ENCODE data around the gene MKLN1.

GRCh38 chr7:131540491-131541162, 213.0 kb downstream of the MKLN1 start:
- TF ChIP-seq, protein P1, sequence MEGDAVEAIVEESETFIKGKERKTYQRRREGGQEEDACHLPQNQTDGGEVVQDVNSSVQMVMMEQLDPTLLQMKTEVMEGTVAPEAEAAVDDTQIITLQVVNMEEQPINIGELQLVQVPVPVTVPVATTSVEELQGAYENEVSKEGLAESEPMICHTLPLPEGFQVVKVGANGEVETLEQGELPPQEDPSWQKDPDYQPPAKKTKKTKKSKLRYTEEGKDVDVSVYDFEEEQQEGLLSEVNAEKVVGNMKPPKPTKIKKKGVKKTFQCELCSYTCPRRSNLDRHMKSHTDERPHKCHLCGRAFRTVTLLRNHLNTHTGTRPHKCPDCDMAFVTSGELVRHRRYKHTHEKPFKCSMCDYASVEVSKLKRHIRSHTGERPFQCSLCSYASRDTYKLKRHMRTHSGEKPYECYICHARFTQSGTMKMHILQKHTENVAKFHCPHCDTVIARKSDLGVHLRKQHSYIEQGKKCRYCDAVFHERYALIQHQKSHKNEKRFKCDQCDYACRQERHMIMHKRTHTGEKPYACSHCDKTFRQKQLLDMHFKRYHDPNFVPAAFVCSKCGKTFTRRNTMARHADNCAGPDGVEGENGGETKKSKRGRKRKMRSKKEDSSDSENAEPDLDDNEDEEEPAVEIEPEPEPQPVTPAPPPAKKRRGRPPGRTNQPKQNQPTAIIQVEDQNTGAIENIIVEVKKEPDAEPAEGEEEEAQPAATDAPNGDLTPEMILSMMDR (IDR thresholded peaks at IDR 0.05 in 2 of 3, conservative IDR thresholded peaks at IDR 0.05 in 1 of 3; ENCODE audit: control insufficient read depth in 2 of 3, extremely low read depth in 1 of 3, insufficient read depth in 1 of 3, low read depth in 3 of 3, low read length in 3 of 3) = no peak
- TF ChIP-seq NBN (IDR thresholded peaks at IDR 0.05) (no peak), SMC3 (IDR thresholded peaks at IDR 0.05; ENCODE audit: borderline replicate concordance, low read length) (no peak), DPF2 (IDR thresholded peaks at IDR 0.05) (no peak), CEBPZ (IDR thresholded peaks at IDR 0.05; ENCODE audit: low read depth, low read length) (no peak), RBBP5 (conservative IDR thresholded peaks at IDR 0.05) (no peak), RELA (IDR thresholded peaks at IDR 0.05; ENCODE audit: borderline replicate concordance, partially characterized antibody) (no peak), EZH2 (IDR thresholded peaks at IDR 0.05; ENCODE audit: borderline replicate concordance, control insufficient read depth, low read depth, low read length) (no peak), JUNB (IDR thresholded peaks at IDR 0.05) (no peak)
- TF ChIP-seq, protein P2, sequence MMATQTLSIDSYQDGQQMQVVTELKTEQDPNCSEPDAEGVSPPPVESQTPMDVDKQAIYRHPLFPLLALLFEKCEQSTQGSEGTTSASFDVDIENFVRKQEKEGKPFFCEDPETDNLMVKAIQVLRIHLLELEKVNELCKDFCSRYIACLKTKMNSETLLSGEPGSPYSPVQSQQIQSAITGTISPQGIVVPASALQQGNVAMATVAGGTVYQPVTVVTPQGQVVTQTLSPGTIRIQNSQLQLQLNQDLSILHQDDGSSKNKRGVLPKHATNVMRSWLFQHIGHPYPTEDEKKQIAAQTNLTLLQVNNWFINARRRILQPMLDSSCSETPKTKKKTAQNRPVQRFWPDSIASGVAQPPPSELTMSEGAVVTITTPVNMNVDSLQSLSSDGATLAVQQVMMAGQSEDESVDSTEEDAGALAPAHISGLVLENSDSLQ (IDR thresholded peaks at IDR 0.05) = no peak
- TF ChIP-seq, protein P3, sequence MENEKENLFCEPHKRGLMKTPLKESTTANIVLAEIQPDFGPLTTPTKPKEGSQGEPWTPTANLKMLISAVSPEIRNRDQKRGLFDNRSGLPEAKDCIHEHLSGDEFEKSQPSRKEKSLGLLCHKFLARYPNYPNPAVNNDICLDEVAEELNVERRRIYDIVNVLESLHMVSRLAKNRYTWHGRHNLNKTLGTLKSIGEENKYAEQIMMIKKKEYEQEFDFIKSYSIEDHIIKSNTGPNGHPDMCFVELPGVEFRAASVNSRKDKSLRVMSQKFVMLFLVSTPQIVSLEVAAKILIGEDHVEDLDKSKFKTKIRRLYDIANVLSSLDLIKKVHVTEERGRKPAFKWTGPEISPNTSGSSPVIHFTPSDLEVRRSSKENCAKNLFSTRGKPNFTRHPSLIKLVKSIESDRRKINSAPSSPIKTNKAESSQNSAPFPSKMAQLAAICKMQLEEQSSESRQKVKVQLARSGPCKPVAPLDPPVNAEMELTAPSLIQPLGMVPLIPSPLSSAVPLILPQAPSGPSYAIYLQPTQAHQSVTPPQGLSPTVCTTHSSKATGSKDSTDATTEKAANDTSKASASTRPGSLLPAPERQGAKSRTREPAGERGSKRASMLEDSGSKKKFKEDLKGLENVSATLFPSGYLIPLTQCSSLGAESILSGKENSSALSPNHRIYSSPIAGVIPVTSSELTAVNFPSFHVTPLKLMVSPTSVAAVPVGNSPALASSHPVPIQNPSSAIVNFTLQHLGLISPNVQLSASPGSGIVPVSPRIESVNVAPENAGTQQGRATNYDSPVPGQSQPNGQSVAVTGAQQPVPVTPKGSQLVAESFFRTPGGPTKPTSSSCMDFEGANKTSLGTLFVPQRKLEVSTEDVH (IDR thresholded peaks at IDR 0.05; ENCODE audit: low read depth, partially characterized antibody) = no peak
- TF ChIP-seq, protein P4, sequence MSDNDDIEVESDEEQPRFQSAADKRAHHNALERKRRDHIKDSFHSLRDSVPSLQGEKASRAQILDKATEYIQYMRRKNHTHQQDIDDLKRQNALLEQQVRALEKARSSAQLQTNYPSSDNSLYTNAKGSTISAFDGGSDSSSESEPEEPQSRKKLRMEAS (IDR thresholded peaks at IDR 0.05; ENCODE audit: low read depth, low read length) = no peak

Measured in GM12878 (cell line).